ENCODE data around the gene SLC4A1AP. TPM values are rescaled to one million over a fixed set of nuclear protein-coding genes. Genes with fewer than 3 reads are reported as not detected.
"Not testable (repeated sequence)": the region's sequence is repeated elsewhere in the genome, so short reads cannot be mapped to it uniquely, and the experiment has no call there.

SLC4A1AP gene
- total and polyA plus RNA-seq, 12 donors = 13.0 to 41.1 (median 22.3) TPM

DNA sequence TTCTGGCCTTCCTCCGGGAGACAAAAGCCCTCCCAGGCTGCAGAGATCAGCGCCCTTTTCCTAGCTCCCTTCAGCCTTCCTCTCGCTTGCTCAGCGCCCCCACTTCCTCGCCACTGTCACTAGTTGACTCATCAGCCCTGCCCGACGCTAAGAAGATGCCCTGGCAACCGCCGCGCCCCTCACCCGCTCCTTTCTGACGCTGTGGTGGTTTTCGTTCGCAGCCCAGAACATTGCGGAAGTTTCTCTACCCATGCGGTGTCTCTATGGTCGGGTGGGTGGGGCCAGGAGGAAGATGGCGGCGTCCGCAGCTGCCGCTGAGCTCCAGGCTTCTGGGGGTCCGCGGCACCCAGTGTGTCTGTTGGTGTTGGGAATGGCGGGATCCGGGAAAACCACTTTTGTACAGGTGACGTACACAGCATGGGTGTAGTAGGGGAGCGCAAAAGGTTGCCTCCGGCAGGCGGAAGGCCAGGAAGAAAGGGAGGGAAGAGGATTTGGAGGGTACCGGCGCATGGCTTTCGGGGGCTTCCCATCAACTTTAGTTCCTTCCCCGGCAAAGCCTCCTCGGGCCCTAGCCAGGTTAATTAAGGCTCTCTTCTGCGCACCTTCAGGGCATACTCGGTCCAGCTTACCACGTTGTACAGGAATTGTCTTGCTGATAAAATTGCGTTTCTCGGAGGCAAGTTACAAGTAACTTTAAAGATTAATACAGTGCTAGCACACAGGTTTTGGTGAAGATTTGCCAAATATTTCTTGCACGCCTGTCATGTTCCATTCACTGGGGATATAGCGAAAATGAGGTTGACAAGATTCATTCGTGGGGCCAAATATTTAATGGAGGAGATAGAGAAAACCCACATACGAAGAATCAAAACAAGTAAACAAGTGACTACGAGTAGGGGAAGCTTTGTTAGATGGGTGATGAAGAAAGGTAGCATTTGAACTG is 34.7 kb upstream of the SLC4A1AP start, which contains the start of the genes CCDC121 and GPN1:
Gene CCDC121 (minus strand): TSS at position 246 of the 943 bp plus-strand sequence. CDS start 1,213 bp downstream, outside the sequence.
Gene GPN1 (plus strand): TSS at position 284 of the 943 bp plus-strand sequence. CDS start 9 bp downstream, at position 293.
- Histone ChIP-seq H3K27ac (peak within 1 kb of the TSS; percentile 41 to 93 (median 81)), H3K27me3 (no peaks in the 10 kb centered on the region), H3K36me3 (replicated peaks in 1 of 2) (peaks cover 0 to 42% of the 10 kb centered on the region in 2 donors), H3K9me3 (replicated peaks in 1 of 3) (no peaks in the 10 kb centered on the region), H3K4me1 (replicated peaks in 1 of 2) (peaks cover 14 to 18% of the 10 kb centered on the region in 2 donors), H3K4me3 (peak within 1 kb of the TSS; percentile 25 to 93 (median 72))
- 0 to 1% (median 1%) methylated on average over 24 to 44 of the region's 44 CpGs for WGBS, 4 donors
- intact Hi-C loops (cut with DNase I) = no loop called here
- TF ChIP-seq POLR2A (IDR thresholded peaks at IDR 0.05) = peak; percentile 55 to 60
- TF ChIP-seq, protein P1, sequence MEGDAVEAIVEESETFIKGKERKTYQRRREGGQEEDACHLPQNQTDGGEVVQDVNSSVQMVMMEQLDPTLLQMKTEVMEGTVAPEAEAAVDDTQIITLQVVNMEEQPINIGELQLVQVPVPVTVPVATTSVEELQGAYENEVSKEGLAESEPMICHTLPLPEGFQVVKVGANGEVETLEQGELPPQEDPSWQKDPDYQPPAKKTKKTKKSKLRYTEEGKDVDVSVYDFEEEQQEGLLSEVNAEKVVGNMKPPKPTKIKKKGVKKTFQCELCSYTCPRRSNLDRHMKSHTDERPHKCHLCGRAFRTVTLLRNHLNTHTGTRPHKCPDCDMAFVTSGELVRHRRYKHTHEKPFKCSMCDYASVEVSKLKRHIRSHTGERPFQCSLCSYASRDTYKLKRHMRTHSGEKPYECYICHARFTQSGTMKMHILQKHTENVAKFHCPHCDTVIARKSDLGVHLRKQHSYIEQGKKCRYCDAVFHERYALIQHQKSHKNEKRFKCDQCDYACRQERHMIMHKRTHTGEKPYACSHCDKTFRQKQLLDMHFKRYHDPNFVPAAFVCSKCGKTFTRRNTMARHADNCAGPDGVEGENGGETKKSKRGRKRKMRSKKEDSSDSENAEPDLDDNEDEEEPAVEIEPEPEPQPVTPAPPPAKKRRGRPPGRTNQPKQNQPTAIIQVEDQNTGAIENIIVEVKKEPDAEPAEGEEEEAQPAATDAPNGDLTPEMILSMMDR (IDR thresholded peaks at IDR 0.05) = no peak
- DNase-seq = peak; percentile 90 to 96 (median 95)

DNA sequence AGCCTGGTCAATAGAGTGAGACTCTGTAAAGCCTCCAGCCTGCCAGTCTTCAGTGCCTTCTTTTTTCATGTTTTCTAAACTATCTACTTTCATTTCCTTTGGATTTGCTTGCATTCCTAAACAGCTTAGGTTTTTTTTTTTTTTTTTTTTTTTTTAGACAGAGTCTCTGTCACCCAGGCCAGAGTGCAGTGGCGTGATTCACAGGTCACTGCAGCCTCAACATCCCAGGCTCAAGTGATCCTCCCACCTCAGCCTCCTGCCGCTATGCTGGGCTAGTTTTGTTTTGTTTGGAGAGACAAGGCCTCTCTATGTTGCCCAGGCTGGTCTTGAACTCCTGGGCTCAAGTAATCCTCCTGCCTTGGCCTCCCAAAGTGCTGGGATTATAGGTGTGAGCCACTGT is 33.4 kb upstream of the SLC4A1AP start:
- not testable (repeated sequence) for H3K27me3 ChIP-seq; H3K4me3 ChIP-seq; H3K27ac ChIP-seq; DNase-seq; H3K9me3 ChIP-seq (replicated peaks in 1 of 3)
- Histone ChIP-seq H3K4me1 (replicated peaks in 1 of 2) (peaks cover 14 to 18% of the 10 kb centered on the region in 2 donors), H3K36me3 (replicated peaks in 1 of 2) (peaks cover 0 to 50% of the 10 kb centered on the region in 2 donors)
- intact Hi-C loops (cut with DNase I) = loop anchor here in 1 of 2 donors (10.0 kb wide), 1 partner anchor 145 kb away; the partner anchor contains the start of gene IFT172
- 95 to 100% (median 99%) methylated on average over 2 of the region's 2 CpGs for WGBS, 4 donors

DNA sequence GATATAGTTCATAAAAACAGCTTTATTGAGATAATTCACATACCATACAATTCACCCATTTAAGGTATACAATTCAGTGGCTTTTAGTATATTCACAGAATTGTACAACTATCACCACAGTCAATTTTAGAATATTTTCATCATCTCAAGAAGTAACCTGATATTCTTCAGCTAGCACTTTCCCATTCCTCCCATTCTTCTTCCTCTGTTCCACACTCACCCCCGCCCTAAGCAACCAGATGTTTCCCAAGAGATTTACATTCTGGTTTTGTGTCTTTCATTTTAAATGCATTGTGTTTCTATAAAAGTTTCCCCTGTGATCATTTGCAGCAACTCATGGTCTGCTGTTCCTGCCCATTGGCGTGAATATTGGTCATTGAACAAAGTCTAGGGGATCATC is 29.4 kb upstream of the SLC4A1AP start:
- Histone ChIP-seq H3K9me3 (replicated peaks in 1 of 3) (no peaks in the 10 kb centered on the region), H3K4me1 (replicated peaks in 1 of 2) (peaks cover 3 to 8% of the 10 kb centered on the region in 2 donors), H3K27ac (no peak overlapping the region), H3K4me3 (no peak overlapping the region), H3K36me3 (replicated peaks in 1 of 2) (peaks cover 0 to 90% of the 10 kb centered on the region in 2 donors), H3K27me3 (no peaks in the 10 kb centered on the region)
- no peak for DNase-seq
- TF ChIP-seq, protein P1 (IDR thresholded peaks at IDR 0.05) = no peak
- no peak for TF ChIP-seq POLR2A (IDR thresholded peaks at IDR 0.05)
- 94 to 97% (median 95%) methylated on average over 2 of the region's 2 CpGs for WGBS, 4 donors
- intact Hi-C loops (cut with DNase I) = loop anchor here in 1 of 2 donors (10.0 kb wide), 1 partner anchor 149 kb away; the partner anchor contains the start of gene IFT172

DNA sequence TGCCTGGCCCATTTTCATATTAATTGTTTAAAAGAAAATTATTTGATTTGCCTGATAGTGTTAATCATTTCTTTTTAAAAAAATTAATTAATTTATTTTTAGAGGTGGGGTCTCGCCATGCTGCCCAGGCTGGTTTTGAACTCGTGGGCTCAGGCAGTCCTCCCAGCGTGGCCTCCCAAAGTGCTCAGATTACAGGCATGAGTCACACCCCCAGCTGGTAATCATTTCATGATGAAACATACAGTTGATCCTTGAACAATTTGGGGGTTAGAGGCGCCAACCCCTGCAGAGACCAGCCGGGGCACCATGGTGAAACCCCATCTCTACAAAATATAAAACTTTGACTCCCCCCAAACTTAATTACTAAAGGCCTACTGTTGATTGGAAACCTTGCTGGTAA is 26.9 kb upstream of the SLC4A1AP start:
- TF ChIP-seq POLR2A (IDR thresholded peaks at IDR 0.05) = no peak
- TF ChIP-seq, protein P1 (IDR thresholded peaks at IDR 0.05) = no peak
- intact Hi-C loops (cut with DNase I) = loop anchor here in 1 of 2 donors (10.0 kb wide), 1 partner anchor 152 kb away; the partner anchor contains the start of gene IFT172
- DNase-seq = no peak
- WGBS, 4 donors = 85 to 95% (median 92%) methylated on average over 5 of the region's 5 CpGs
- H3K27me3 ChIP-seq = no peaks in the 10 kb centered on the region
- H3K4me1 ChIP-seq (replicated peaks in 1 of 2) = no peaks in the 10 kb centered on the region
- H3K36me3 ChIP-seq (replicated peaks in 1 of 2) = peaks cover 0 to 95% of the 10 kb centered on the region in 2 donors
- no peak overlapping the region for H3K4me3 ChIP-seq
- H3K9me3 ChIP-seq (replicated peaks in 1 of 3) = no peaks in the 10 kb centered on the region
- H3K27ac ChIP-seq = no peak overlapping the region

All from adrenal gland (tissue), 12 donors.